GM21786 (cell line): ENCODE results near the gene RAB11B.
A peak's percentile ranks its signal among the peaks of the same experiment; 100 is the strongest.
"Not testable (repeated sequence)": the region's sequence is repeated elsewhere in the genome, so short reads cannot be mapped to it uniquely, and the experiment has no call there.

Experiments used
- ATAC-seq: cut with Tn5 transposase; IDR thresholded peaks from one replicate; pipeline ENCODE4 v1.9.1; 2021; ENCODE audit not compliant: unreplicated experiment

Gene RAB11B

DNA sequence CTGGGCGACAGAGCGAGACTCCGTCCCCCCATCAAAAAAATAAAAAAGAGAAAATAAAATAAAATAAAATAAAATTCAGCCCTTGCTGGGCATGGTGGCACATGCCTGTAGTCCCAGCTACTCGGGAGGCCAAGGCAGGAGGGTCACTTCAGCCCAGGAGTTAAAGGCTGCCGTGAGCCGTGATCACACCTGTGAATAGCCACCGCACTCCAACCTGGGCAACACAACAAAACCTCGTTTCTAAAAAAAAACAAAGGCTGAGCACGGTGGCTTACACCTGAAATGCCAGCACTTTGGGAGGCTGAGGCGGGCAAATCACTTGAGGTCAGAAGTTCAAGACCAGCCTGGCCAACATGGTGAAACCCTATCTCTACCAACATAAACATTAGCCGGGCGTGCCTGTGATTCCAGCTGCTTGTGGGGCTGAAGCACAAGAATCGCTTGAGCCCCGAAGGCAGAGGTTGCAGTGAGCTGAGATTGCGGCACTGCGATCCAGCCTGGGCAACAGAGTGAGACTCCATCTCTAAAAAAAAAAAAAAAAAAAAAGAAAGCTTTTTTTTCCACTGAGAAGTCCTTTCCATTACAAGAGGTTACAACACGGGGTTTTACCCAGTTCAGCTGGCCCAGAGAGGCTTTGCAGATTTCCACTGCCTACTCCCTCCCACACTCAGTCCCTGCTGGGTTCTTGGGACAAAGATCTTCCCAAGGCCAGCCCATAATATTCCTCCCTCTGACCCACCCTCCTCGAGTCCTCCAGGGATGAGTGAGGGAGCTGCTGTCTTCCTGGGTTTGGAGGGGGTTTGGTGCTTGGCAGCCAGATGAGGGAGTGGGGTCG is 19.8 kb upstream of the RAB11B start:
- no peak for ATAC-seq

DNA sequence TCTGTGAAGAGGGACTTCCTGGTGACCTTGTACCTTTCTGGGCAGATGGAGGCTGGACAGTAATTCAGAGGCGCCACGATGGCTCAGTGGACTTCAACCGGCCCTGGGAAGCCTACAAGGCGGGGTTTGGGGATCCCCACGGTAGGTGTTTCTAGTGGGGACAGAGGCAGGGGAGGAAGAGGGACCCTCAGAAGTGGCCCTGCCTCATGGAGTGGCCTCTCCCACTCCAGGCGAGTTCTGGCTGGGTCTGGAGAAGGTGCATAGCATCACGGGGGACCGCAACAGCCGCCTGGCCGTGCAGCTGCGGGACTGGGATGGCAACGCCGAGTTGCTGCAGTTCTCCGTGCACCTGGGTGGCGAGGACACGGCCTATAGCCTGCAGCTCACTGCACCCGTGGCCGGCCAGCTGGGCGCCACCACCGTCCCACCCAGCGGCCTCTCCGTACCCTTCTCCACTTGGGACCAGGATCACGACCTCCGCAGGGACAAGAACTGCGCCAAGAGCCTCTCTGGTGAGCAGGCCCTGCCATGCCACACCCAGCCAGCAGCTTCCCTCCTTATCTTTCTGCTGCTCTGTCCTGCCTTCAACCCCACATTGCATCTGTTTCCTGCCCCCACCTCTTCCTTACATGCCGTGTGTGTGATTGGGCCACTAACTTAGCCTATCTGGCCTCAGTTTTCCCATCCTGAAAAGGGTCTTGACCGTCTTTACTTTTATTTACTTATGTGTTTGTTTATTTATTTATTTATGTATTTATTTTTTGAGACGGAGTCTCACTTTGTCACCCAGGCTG is 19.0 kb upstream of the RAB11B start:
- no peak for ATAC-seq

DNA sequence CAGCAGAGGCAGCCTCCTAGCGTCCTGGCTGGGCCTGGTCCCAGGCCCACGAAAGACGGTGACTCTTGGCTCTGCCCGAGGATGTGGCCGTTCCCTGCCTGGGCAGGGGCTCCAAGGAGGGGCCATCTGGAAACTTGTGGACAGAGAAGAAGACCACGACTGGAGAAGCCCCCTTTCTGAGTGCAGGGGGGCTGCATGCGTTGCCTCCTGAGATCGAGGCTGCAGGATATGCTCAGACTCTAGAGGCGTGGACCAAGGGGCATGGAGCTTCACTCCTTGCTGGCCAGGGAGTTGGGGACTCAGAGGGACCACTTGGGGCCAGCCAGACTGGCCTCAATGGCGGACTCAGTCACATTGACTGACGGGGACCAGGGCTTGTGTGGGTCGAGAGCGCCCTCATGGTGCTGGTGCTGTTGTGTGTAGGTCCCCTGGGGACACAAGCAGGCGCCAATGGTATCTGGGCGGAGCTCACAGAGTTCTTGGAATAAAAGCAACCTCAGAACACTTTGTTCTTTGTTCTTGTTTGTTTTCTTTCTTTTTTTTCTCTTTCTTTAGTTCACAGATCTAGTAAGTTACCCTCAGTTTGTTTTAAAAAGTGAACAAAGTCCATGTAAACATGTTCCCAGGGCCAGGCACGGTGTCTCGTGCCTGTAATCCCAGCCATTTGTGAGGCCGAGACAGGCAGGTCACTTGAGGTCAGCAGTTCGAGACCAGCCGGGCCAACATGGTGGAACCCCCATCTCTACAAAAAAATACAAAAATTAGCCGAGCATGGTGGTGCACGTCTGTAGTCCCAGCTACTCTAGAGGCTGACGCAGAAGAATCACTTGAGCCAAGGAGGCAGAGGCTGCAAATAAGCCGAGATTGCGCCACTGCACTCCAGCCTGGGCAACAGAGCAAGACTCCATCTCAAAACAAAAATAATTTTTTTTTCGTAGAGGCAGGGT is 16.0 kb upstream of the RAB11B start:
- ATAC-seq: no peak

DNA sequence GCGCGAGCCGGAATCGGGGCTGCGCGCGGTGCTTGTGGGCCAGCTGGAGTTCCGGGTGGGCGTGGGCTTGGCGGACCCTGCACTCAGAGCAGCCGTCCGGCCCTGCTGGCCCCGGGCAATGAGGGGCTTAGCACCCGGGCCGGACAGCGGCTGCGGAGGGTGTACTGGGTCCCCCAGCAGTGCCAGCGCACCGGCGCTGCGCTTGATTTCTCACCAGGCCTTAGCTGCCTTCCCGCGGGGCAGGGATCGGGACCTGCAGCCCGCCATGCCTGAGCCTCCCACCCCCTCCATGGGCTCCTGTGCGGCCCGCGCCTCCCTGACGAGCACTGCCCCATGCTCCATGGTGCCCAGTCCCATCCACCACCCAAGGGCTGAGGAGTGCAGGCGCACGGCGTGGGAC is 14.4 kb upstream of the RAB11B start:
- ATAC-seq: not testable (repeated sequence)

DNA sequence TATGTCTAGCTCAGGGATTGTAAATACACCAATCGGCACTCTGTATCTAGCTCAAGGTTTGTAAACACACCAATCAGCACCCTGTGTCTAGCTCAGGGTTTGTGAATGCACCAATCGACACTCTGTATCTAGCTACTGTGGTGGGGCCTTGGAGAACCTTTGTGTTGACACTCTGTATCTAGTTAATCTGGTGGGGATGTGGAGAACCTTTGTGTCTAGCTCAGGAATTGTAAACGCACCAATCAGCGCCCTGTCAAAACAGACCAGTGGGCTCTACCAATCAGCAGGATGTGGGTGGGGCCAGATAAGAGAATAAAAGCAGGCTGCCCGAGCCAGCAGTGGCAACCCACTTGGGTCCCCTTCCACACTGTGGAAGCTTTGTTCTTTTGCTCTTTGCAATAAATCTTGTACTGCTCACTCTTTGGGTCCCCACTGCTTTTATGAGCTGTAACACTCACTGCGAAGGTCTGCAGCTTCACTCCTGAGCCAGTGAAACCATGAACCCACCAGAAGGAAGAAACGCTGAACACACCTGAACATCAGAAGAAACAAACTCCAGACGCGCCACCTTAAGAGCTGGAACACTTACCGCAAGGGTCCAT is 13.7 kb upstream of the RAB11B start:
- ATAC-seq: not testable (repeated sequence)

DNA sequence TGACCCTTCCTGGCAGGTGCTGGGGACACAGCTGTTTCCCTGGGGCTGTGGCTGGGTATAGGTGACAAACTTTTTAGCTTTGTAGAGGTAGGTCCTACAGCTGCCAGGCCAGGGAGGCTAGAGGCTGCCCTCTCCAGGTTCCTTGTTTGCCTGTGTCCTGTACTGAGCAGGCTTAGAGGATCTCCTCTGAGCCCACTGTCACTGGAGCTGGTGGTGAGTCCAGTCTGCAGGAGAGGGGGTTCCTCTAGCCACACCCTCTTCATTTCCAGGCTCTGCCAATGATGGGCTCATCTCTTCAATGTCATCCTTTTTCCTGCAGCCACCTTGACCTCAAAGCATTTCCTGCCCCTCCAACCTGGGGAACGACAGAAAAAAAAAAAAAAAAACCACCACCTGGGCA is 12.6 kb upstream of the RAB11B start:
- no peak for ATAC-seq

DNA sequence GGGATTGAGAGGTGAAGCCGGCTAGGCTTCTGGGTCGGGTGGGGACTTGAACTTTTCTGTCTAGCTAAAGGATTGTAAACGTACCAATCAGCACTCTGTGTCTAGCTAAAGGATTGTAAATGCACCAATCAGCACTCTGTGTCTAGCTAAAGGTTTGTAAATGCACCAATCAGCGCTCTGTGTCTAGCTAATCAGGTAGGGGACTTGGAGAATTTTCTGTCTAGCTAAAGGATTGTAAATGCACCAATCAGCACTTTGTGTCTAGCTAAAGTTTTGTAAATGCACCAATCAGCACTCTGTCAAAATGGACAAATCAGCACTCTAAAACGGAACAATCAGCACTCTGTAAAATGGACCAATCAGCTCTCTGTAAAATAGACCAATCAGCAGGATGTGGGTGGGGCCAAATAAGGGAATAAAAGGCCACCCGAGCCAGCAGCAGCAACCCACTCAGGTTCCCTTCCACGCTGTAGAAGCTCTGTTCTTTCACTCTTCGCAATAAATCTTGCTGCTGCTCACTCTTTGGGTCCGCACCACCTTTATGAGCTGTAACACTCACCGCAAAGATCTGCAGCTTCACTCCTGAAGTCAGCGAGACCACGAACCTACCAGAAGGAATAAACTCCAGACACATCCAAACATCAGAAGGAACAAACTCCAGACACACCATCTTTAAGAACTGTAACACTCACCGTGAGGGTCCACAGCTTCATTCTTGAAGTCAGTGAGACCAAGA is 10.8 kb upstream of the RAB11B start:
- ATAC-seq: not testable (repeated sequence)

DNA sequence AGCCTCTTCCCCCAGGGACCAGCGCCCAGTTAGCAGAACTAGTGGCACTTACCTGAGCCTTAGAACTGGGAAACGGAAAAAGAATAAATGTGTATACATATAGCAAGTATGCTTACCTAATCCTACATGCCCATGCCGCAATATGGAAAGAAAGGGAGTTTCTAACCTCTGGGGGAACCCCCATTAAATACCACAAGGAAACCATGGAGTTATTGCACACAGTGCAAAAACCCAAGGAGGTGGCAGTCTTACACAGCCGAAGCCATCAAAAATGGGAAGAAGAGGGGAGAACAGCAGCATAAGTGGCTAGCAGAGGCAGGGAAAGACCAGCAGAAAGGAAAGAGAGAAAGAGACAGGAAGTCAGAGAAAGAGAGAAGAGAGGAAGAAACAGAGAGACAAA is 5.6 kb upstream of the RAB11B start:
- not testable (repeated sequence) for ATAC-seq

DNA sequence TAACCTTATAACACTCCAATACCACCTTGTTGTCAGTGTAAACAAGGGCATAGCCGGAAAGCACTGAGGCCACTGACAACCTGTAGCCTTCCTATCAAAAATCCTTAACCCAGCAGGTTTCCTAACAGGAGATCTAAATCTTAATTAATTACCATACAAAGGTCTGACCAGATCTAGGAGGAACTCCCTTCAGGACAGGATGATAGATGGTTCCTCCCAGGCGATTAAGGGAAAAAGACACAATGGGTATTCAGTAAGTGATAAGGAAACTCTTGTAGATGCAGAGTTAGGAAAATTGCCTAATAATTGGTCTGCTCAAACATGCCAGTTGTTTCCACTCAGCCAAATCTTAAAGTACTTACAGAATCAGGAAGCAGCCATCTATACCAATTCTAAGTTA is 5.1 kb upstream of the RAB11B start:
- ATAC-seq: not testable (repeated sequence)

DNA sequence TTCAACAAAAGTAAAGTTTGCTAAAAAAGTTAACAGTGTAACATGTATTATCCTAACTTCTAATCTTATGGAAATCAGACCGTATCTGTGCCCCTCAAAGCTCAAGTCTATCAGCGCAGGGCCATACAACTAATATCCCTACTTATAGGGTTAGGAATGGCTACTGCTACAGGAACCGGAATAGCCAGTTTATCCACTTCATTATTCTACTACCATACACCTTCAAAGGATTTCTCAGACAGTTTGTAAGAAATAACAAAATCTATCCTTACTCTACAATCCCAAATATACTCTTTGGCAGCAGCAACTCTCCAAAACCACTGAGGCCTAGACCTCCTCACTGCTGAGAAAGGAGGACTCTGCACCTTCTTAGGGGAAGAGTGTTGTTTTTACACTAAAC is 4.6 kb upstream of the RAB11B start:
- ATAC-seq: not testable (repeated sequence)

DNA sequence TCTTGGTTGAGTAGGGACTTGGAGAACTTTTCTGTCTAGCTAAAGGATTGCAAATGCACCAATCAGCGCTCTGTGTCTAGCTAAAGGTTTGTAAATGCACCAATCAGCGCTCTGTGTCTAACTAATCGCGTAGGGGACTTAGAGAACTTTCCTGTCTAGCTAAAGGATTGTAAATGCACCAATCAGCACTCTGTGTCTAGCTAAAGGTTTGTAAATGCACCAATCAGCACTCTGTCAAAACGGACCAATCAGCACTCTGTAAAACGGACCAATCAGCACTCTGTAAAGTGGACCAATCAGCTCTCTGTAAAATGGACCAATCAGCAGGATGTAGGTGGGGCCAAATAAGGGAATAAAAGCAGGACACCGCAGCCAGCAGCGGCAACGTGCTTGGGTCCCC is 3.7 kb upstream of the RAB11B start:
- not testable (repeated sequence) for ATAC-seq

DNA sequence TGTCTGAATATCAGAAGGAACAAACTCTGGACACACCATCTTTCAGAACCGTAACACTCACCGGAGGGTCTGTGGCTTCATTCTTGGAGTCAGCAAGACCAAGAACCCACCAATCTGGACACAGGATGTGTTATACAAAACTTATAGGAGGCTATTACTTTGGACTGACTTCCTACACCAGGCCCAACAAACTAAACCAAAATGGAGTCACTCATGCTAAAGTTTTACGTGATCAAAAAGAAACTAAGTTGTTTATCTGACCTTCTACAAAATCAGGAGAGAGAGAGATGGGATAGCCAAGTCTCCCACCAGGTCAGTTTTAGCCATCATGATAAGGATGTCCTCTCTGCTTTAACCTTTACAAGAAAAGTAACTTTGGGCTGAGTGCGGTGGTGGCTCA is 3.2 kb upstream of the RAB11B start:
- no peak for ATAC-seq

DNA sequence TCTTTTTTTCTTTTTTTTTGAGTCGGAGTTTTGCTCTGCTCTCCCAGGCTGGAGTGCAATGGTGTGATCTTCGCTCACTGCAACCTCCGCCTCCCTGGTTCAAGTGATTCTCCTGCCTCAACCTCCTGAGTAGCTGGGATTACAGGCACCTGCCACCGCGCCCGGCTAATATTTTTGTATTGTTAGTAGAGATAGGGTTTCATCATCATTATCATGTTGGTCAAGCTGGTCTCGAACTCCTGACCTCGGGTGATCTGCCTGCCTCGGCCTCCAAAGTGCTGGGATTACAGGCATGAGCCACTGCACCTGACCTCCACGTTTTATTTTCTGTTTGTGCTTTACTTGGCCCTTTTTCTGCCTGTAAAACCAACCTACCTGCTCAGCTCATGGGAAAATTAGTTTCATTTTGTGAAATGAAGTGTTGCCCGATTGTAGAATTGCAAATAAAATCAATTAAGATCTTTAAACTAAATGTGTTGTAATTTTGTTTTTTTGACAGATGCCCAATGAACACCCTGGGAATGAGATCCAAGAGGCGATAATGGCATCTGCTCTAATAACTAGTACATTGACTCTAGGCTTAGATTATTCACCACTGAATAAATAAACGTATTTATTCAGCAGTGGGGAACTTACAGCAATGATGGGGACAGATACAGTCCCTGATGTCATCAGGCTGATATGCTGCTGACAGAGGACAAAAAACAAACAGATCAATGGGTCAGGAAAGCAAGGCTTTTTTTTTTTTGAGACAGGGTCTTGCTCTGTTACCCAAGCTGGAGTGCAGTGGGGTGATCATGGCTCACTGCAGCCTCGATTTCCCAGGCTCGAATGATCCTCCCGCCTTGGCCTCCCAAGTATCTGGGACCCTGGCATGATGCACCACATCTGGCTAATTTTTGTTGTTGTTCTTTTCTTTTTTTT is 2.2 kb upstream of the RAB11B start:
- no peak for ATAC-seq

DNA sequence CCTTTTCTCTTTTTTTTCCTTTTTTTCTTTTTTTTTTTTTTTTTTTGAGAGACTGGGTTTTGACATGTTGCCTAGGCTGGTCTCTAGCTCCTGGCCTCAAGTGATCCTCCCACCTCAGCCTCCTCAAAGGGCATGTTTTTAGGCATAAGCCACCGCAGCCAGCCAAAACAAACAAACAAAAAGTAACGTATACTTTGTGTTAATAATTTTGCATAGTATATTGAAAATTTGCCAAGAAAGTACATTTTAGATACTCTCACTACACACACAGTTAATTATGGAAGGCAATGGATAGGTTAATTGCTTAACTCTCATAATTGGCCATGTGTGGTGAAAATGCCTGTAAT is 1.6 kb upstream of the RAB11B start:
- ATAC-seq: no peak

DNA sequence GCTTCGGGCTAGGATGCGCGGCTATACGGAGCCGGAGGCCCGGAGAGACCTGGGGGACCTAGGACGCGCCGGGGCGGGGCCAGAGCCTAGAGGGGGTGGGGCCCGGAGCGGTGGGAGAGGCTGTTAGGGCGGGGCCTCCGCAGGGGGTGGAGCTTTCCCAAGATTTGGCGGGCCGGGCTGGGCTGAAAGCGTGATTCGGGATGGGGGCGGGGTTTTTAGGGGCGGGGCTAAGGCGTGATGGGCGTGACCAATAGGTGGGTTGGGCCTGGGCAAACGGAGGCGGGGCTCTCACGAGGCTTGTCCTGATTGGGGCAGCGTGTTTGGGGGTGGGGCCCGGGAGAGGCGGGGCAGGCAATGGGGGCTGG is 439 bp downstream of the RAB11B start:
- ATAC-seq: peak; percentile 26

DNA sequence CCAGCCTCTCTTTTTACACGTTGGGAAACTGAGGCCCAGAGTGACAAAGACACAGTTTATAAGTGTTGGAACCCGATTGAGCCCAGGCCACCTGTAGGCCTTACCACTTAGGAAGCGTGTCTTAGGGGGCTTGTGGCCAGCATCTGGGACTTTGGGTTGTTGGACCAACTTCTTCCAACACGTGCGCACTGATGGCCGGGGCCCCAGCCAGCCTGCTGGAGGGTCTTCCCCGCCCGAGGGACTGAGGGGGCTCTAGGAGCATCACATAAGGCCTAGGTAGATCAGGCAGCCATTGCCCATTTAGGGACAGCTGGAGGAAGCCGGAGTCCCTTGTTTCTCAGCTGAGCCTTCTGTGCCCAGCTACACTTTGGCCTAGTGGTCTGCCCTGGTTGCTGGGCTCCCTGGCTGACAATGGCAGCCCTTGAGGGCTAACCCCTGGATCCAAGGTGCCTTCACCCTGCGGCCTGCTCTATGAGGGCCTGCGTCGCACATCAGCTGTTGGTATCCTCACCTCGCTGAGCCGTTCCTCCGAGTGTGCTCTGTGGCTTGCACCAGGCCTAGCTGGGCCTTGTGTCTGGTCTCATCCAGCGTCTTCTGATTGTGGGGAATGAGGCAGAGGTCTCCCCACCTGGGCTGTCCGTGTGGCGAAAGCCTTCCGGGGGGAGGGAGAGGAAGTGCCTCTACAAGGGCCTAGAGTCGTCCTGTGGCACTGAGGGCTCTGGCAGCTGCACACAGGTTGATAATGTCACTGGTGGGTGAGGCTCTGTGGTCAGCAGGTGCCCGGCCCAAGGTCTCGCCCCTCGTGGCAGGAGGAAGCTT is 1.2 kb downstream of the RAB11B start:
- no peak for ATAC-seq

DNA sequence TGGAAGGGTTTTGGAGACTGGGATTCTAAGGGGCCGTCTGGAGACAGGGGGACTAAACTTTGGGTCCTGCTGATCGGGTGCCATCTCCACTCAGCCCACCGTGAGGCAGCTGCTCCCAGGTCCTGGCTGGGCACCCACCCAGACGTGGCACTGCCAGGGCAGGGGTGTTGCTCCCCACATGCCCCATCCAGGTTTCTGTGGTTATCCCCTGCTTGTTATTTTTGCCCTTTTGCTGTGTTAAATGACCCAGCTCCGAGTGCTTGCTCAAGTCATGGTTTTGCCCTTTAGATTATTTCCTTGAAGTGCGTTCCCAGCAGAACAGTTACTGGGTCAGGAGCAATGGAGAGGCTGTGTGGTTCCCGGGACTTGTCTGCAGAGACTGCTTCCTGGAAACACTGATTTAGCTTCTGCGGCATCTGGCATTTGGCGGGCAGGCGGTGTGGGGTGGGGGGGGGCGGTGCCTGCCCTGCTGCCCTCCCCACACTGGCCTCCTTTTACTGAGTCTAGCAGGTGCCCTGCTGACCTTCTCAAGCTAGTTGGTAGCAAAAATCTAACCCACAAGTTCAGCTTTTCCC is 1.9 kb downstream of the RAB11B start:
- no peak for ATAC-seq
